Activated CD4-positive, alpha-beta T cell treated with anti-CD3 and anti-CD28 coated beads for 36 hours (primary cell): ENCODE results near the gene CD80. TPM values are rescaled to one million over a fixed set of nuclear protein-coding genes. Genes with fewer than 3 reads are reported as not detected.
"Not testable (repeated sequence)": the region's sequence is repeated elsewhere in the genome, so short reads cannot be mapped to it uniquely, and the experiment has no call there.

Experiments
- ATAC-seq: fragments of 200-7000 bp; cut with Tn5 transposase; one replicate; pipeline ENCODE4 v1.10.0; 2021; ENCODE audit warnings: mild to moderate bottlenecking, moderate library complexity
- CTCF ChIA-PET: fragments of 350-600 bp; sonication (Branson Sonifier 250); formaldehyde crosslinking; loops from one replicate; lab custom pipeline; 2021; ENCODE audit warnings: antibody characterized with exemption; lab: Charles Lee
- POLR2A ChIA-PET: fragments of 350-600 bp; sonication (Branson Sonifier 250); formaldehyde crosslinking; loops from one replicate; lab custom pipeline; 2021; ENCODE audit warnings: antibody characterized with exemption, inconsistent platforms; lab: Charles Lee
- DNase-seq: peaks from one replicate; pipeline ENCODE4 v3.0.0-alpha.2; 2020
- H3K27ac Mint-ChIP-seq: one replicate; pipeline ENCODE4 v1.8.0; 2021; ENCODE audit warnings: mixed read lengths
- H3K27me3 Mint-ChIP-seq: one replicate; pipeline ENCODE4 v1.8.0; 2021; ENCODE audit warnings: mixed read lengths
- H3K36me3 Mint-ChIP-seq: one replicate; pipeline ENCODE4 v1.8.0; 2021; ENCODE audit warnings: low read depth, mixed read lengths
- H3K4me1 Mint-ChIP-seq: one replicate; pipeline ENCODE4 v1.8.0; 2021; ENCODE audit warnings: mixed read lengths
- H3K4me3 Mint-ChIP-seq: one replicate; pipeline ENCODE4 v1.8.0; 2021; ENCODE audit warnings: mild to moderate bottlenecking, moderate library complexity, mixed read lengths
- H3K9me3 Mint-ChIP-seq: one replicate; pipeline ENCODE4 v1.8.0; 2021; ENCODE audit warnings: low read depth, mixed read lengths
- intact Hi-C, 2 experiments: fragments of 100-400 bp; cut with DNase I in 1 of 2; cut with micrococcal nuclease in 1 of 2; formaldehyde crosslinking; loops; one replicate each; pipeline versions ENCODE4 v1.14.2 to v1.15.1; 2022 to 2024; cut with DNase I, micrococcal nuclease
- total RNA-seq, 2 experiments: library from RNA; stranded (reverse); gene quantifications; one replicate each; pipeline ENCODE4 v1.2.3, GENCODE V29; 2021

The CD80 gene
- total RNA-seq, 2 experiments from 2014 or later, result 0.74 to 1.2 TPM

- H3K4me1 Mint-ChIP-seq, result peaks cover 17% of the 10 kb centered on the region
- H3K27me3 Mint-ChIP-seq, result peaks cover 4% of the 10 kb centered on the region
- H3K9me3 Mint-ChIP-seq, result no peaks in the 10 kb centered on the region
- H3K36me3 Mint-ChIP-seq, result no peaks in the 10 kb centered on the region
- ChIA-PET CTCF (interaction anchor here (2.1 kb wide), 1 partner anchor 11 kb away, joined by 6 read pairs; no protein-coding TSS in a partner anchor), POLR2A (no interaction called here)
- ATAC-seq (peak; percentile 31), DNase-seq (peak; percentile 30)
- peak overlapping the region; percentile 79 for H3K4me3 Mint-ChIP-seq
- peak overlapping the region; percentile 87 for H3K27ac Mint-ChIP-seq
- intact Hi-C loops, result loop anchor here in 1 of 2 experiments (5.0 kb wide), 1 partner anchor 97 kb away; the partner anchor contains the start of gene COX17
These were observed 20.8 kb upstream of the CD80 start for GRCh38 chr3:119580067-119580760.

GRCh38 chr3:119579366-119580066, 20.1 kb upstream of the CD80 start, which contains the start of gene ADPRH:
ADPRH (plus strand) TSS chr3:119579492; CDS start chr3:119582170, 2,678 bp downstream.
- ChIA-PET POLR2A (no interaction called here), CTCF (interaction anchor here (2.1 kb wide), 1 partner anchor 12 kb away, joined by 6 read pairs; no protein-coding TSS in a partner anchor)
- Mint-ChIP-seq H3K27ac (peak within 1 kb of the TSS; percentile 87), H3K9me3 (no peaks in the 10 kb centered on the region), H3K36me3 (no peaks in the 10 kb centered on the region), H3K4me3 (peak within 1 kb of the TSS; percentile 79), H3K27me3 (peaks cover 4% of the 10 kb centered on the region), H3K4me1 (peaks cover 17% of the 10 kb centered on the region)
- ATAC-seq (peak; percentile 79), DNase-seq (peak; percentile 75)
- intact Hi-C loops, result loop anchor here in 1 of 2 experiments (5.0 kb wide), 1 partner anchor 98 kb away; the partner anchor contains the start of gene COX17

GRCh38 chr3:119575507-119575906, 16.1 kb upstream of the CD80 start:
- H3K36me3 Mint-ChIP-seq, result no peaks in the 10 kb centered on the region

GRCh38 chr3:119571688-119572087, 12.3 kb upstream of the CD80 start:
- no peak overlapping the region for H3K4me3 Mint-ChIP-seq
- no peaks in the 10 kb centered on the region for H3K4me1 Mint-ChIP-seq
- POLR2A ChIA-PET, result no interaction called here
- H3K27me3 Mint-ChIP-seq, result peaks cover 8% of the 10 kb centered on the region
- DNase-seq, result no peak
- no peak for ATAC-seq
- H3K9me3 Mint-ChIP-seq, result no peaks in the 10 kb centered on the region
- no peak overlapping the region for H3K27ac Mint-ChIP-seq
- intact Hi-C loops, result no loop called here
- CTCF ChIA-PET, result interaction anchor here (1.7 kb wide), 1 partner anchor 13 kb away, joined by 4 read pairs; the partner anchor contains the start of gene CD80
- no peaks in the 10 kb centered on the region for H3K36me3 Mint-ChIP-seq

More at GRCh38 chr3:119575507-119575906, 16.1 kb upstream of the CD80 start:
- POLR2A ChIA-PET, result no interaction called here
- H3K27ac Mint-ChIP-seq, result no peak overlapping the region
- CTCF ChIA-PET, result no interaction called here
- no peak for DNase-seq
- peaks cover 9% of the 10 kb centered on the region for H3K27me3 Mint-ChIP-seq
- intact Hi-C loops, result no loop called here
- H3K9me3 Mint-ChIP-seq, result no peaks in the 10 kb centered on the region
- peaks cover 9% of the 10 kb centered on the region for H3K4me1 Mint-ChIP-seq
- H3K4me3 Mint-ChIP-seq, result no peak overlapping the region
- ATAC-seq, result no peak

- CTCF ChIA-PET, result interaction anchor here (1.7 kb wide), 1 partner anchor 12 kb away, joined by 4 read pairs; the partner anchor contains the start of gene CD80
- ATAC-seq (no peak), DNase-seq (no peak)
- intact Hi-C loops, result no loop called here
- POLR2A ChIA-PET, result no interaction called here
- Mint-ChIP-seq H3K9me3 (no peaks in the 10 kb centered on the region), H3K27ac (no peak overlapping the region), H3K36me3 (no peaks in the 10 kb centered on the region), H3K4me1 (no peaks in the 10 kb centered on the region), H3K27me3 (peaks cover 8% of the 10 kb centered on the region), H3K4me3 (no peak overlapping the region)
These were observed 11.8 kb upstream of the CD80 start for GRCh38 chr3:119571230-119571629.

- CTCF ChIA-PET, result no interaction called here
- Mint-ChIP-seq H3K27ac (no peak overlapping the region), H3K27me3 (peaks cover 8% of the 10 kb centered on the region), H3K4me1 (no peaks in the 10 kb centered on the region), H3K9me3 (no peaks in the 10 kb centered on the region), H3K36me3 (no peaks in the 10 kb centered on the region), H3K4me3 (no peak overlapping the region)
- ATAC-seq (no peak), DNase-seq (no peak)
- intact Hi-C loops, result no loop called here
- POLR2A ChIA-PET, result no interaction called here
These were observed 10.8 kb upstream of the CD80 start for GRCh38 chr3:119570229-119570628.

- Mint-ChIP-seq H3K27me3 (peaks cover 8% of the 10 kb centered on the region), H3K36me3 (no peaks in the 10 kb centered on the region), H3K27ac (no peak overlapping the region), H3K4me1 (no peaks in the 10 kb centered on the region), H3K9me3 (no peaks in the 10 kb centered on the region), H3K4me3 (no peak overlapping the region)
- CTCF ChIA-PET, result no interaction called here
- POLR2A ChIA-PET, result no interaction called here
- ATAC-seq (no peak), DNase-seq (no peak)
- intact Hi-C loops, result no loop called here
These were observed 9.7 kb upstream of the CD80 start for GRCh38 chr3:119569156-119569555.

- H3K36me3 Mint-ChIP-seq, H3K27me3 Mint-ChIP-seq, POLR2A ChIA-PET, CTCF ChIA-PET, H3K9me3 Mint-ChIP-seq, H3K27ac Mint-ChIP-seq, H3K4me3 Mint-ChIP-seq, ATAC-seq, DNase-seq: not testable (repeated sequence)
- peaks cover 13% of the 10 kb centered on the region for H3K4me1 Mint-ChIP-seq
- intact Hi-C loops, result loop anchor here in 1 of 2 experiments (5.0 kb wide), 1 partner anchor 114 kb away; the partner anchor contains the start of gene COX17
These were observed 3.9 kb upstream of the CD80 start for GRCh38 chr3:119563334-119563733.

GRCh38 chr3:119562307-119562961, 3.0 kb upstream of the CD80 start:
- intact Hi-C loops, result loop anchor here in 1 of 2 experiments (5.0 kb wide), 1 partner anchor 115 kb away; the partner anchor contains the start of gene COX17
- ChIA-PET POLR2A (no interaction called here), CTCF (no interaction called here)
- peak overlapping the region; percentile 10 for H3K4me3 Mint-ChIP-seq
- H3K9me3 Mint-ChIP-seq, result no peaks in the 10 kb centered on the region
- H3K27me3 Mint-ChIP-seq, result no peaks in the 10 kb centered on the region
- peak overlapping the region; percentile 77 for H3K27ac Mint-ChIP-seq
- peak; percentile 78 for ATAC-seq
- no peaks in the 10 kb centered on the region for H3K36me3 Mint-ChIP-seq
- DNase-seq, result peak; percentile 62
- H3K4me1 Mint-ChIP-seq, result peaks cover 13% of the 10 kb centered on the region

- Mint-ChIP-seq H3K4me1 (peaks cover 13% of the 10 kb centered on the region), H3K36me3 (no peaks in the 10 kb centered on the region), H3K27ac (no peak overlapping the region), H3K27me3 (no peaks in the 10 kb centered on the region), H3K9me3 (no peaks in the 10 kb centered on the region), H3K4me3 (no peak overlapping the region)
- ChIA-PET POLR2A (no interaction called here), CTCF (interaction anchor here (0.5 to 1.0 kb wide), 5 partner anchors 10 to 124 kb away, joined by 3 to 4 read pairs (median 3); no protein-coding TSS in a partner anchor)
- no peak for DNase-seq
- intact Hi-C loops, result loop anchor here in 1 of 2 experiments (5.0 kb wide), 1 partner anchor 117 kb away; the partner anchor contains the start of gene COX17
- ATAC-seq, result no peak
These were observed 746 bp upstream of the CD80 start for GRCh38 chr3:119560160-119560559.
